ENCODE data around the gene ZNF775. TPM values are rescaled to one million over a fixed set of nuclear protein-coding genes. Genes with fewer than 3 reads are reported as not detected.

The ZNF775 gene
- total RNA-seq, 1 experiment from 2014 or later: 3.7 TPM

DNA sequence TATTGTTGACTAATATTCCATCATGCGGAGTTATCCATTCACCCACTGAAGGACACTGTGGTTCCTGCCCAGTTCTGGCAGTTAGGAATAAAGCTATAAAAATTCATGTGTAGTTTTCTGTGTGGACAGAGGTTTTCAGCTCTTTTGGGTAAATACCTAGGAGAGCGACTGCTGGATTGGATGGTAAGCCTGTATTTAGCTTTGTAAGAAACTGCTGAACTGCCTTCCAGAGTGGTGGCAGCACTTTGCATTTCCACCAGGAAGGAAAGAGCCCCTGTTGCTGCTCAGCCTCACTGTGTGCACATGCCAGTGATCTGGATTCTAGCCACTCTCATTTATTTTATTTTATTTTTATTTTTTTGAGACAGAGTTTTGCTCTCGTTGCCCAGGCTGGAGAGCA is 14.2 kb downstream of the ZNF775 start:
- no peak overlapping the region for H3K4me3 ChIP-seq (ENCODE audit: low read length)
- no TSS peak for BruUV-seq (replicated peaks)
- no peaks in the 10 kb centered on the region for H4K20me1 ChIP-seq (ENCODE audit: low read length)
- H3K79me2 ChIP-seq (ENCODE audit: low read length): no peaks in the 10 kb centered on the region
- H3K9ac ChIP-seq (ENCODE audit: low read length): no peak overlapping the region
- ATAC-seq (no peak), DNase-seq (no peak)
- no peaks in the 10 kb centered on the region for H3K9me2 ChIP-seq (replicated peaks; ENCODE audit: low read length)
- no peak for TF ChIP-seq EZH2phosphoT487 (IDR thresholded peaks at IDR 0.05; ENCODE audit: borderline replicate concordance, low read length)
- no peaks in the 10 kb centered on the region for H3K9me3 ChIP-seq (ENCODE audit: low read length)
- no peak overlapping the region for H2AFZ ChIP-seq (ENCODE audit: low read length)
- no peaks in the 10 kb centered on the region for H3K36me3 ChIP-seq (ENCODE audit: low read depth, low read length)
- ChIA-PET CTCF (no interaction called here), POLR2A (ENCODE audit: unreplicated experiment) (no interaction called here)
- no peak overlapping the region for H3K4me2 ChIP-seq (ENCODE audit: low read length)
- H3K4me1 ChIP-seq (ENCODE audit: insufficient read depth, low read length): peaks cover 9% of the 10 kb centered on the region
- H3K27me3 ChIP-seq (ENCODE audit: low read length): no peaks in the 10 kb centered on the region
- no peak overlapping the region for H3K27ac ChIP-seq (ENCODE audit: low read length)
- peaks cover 4% of the 10 kb centered on the region for H3F3A ChIP-seq (ENCODE audit: low read length, unreplicated experiment)
- intact Hi-C loops (cut with micrococcal nuclease): no loop called here

DNA sequence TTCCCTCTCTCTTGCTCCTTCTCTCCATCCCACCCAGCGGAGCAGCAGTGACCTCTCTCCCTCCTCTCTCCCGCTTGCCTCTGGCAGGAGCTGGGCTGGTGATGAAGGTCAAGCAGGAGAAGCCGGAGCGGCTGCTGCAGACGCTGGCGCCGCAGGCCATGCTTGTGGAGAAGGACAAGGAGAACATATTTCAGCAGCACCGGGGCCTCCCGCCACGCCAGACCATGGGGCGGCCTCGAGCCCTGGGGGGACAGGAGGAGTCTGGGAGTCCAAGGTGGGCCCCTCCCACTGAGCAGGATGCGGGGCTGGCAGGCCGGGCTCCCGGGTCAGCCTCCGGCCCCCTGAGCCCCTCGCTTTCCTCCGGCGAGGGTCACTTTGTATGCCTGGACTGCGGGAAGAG is 17.3 kb downstream of the ZNF775 start:
- CTCF ChIA-PET: no interaction called here
- Histone ChIP-seq H3K27me3 (ENCODE audit: low read length) (no peaks in the 10 kb centered on the region), H3K9me3 (ENCODE audit: low read length) (no peaks in the 10 kb centered on the region), H3K4me1 (ENCODE audit: insufficient read depth, low read length) (peaks cover 21% of the 10 kb centered on the region), H3K4me3 (ENCODE audit: low read length) (no peak overlapping the region), H3K4me2 (ENCODE audit: low read length) (no peak overlapping the region), H3K9me2 (replicated peaks; ENCODE audit: low read length) (no peaks in the 10 kb centered on the region), H3K9ac (ENCODE audit: low read length) (no peak overlapping the region), H2AFZ (ENCODE audit: low read length) (no peak overlapping the region), H3K27ac (ENCODE audit: low read length) (no peak overlapping the region), H3F3A (ENCODE audit: low read length, unreplicated experiment) (no peaks in the 10 kb centered on the region), H4K20me1 (ENCODE audit: low read length) (no peaks in the 10 kb centered on the region), H3K36me3 (ENCODE audit: low read depth, low read length) (no peaks in the 10 kb centered on the region), H3K79me2 (ENCODE audit: low read length) (no peaks in the 10 kb centered on the region)
- intact Hi-C loops (cut with micrococcal nuclease): no loop called here
- no peak for DNase-seq
- POLR2A ChIA-PET (ENCODE audit: unreplicated experiment): no interaction called here
- BruUV-seq (replicated peaks): no TSS peak
- TF ChIP-seq, protein P1, sequence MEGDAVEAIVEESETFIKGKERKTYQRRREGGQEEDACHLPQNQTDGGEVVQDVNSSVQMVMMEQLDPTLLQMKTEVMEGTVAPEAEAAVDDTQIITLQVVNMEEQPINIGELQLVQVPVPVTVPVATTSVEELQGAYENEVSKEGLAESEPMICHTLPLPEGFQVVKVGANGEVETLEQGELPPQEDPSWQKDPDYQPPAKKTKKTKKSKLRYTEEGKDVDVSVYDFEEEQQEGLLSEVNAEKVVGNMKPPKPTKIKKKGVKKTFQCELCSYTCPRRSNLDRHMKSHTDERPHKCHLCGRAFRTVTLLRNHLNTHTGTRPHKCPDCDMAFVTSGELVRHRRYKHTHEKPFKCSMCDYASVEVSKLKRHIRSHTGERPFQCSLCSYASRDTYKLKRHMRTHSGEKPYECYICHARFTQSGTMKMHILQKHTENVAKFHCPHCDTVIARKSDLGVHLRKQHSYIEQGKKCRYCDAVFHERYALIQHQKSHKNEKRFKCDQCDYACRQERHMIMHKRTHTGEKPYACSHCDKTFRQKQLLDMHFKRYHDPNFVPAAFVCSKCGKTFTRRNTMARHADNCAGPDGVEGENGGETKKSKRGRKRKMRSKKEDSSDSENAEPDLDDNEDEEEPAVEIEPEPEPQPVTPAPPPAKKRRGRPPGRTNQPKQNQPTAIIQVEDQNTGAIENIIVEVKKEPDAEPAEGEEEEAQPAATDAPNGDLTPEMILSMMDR (conservative IDR thresholded peaks at IDR 0.05; ENCODE audit: low read depth, low read length): no peak
- TF ChIP-seq EZH2 (IDR thresholded peaks at IDR 0.05; ENCODE audit: low read length, unreplicated experiment) (no peak), EZH2phosphoT487 (IDR thresholded peaks at IDR 0.05; ENCODE audit: borderline replicate concordance, low read length) (no peak)
- ATAC-seq: no peak

DNA sequence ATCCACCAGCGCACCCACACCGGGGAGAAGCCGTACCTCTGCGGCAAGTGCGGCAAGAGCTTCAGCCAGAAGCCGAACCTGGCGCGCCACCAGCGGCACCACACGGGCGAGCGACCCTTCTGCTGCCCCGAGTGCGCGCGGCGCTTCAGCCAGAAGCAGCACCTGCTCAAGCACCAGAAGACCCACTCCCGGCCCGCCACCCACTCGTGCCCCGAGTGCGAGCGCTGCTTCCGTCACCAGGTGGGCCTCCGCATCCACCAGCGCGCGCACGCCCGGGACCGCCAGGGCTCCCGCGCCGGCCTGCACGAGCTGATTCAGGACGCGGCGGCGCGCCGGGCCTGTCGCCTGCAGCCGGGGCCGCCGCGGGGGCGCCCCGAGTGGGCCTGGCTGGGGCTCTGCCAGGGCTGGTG is 17.7 kb downstream of the ZNF775 start:
- TF ChIP-seq EZH2phosphoT487 (IDR thresholded peaks at IDR 0.05; ENCODE audit: borderline replicate concordance, low read length) (no peak), EZH2 (IDR thresholded peaks at IDR 0.05; ENCODE audit: low read length, unreplicated experiment) (no peak)
- TF ChIP-seq, protein P1 (conservative IDR thresholded peaks at IDR 0.05; ENCODE audit: low read depth, low read length): no peak
- Histone ChIP-seq H3K9ac (ENCODE audit: low read length) (no peak overlapping the region), H3K79me2 (ENCODE audit: low read length) (no peaks in the 10 kb centered on the region), H4K20me1 (ENCODE audit: low read length) (no peaks in the 10 kb centered on the region), H2AFZ (ENCODE audit: low read length) (no peak overlapping the region), H3K27me3 (ENCODE audit: low read length) (no peaks in the 10 kb centered on the region), H3K9me3 (ENCODE audit: low read length) (no peaks in the 10 kb centered on the region), H3F3A (ENCODE audit: low read length, unreplicated experiment) (no peaks in the 10 kb centered on the region), H3K4me2 (ENCODE audit: low read length) (no peak overlapping the region), H3K4me3 (ENCODE audit: low read length) (no peak overlapping the region), H3K36me3 (ENCODE audit: low read depth, low read length) (no peaks in the 10 kb centered on the region), H3K27ac (ENCODE audit: low read length) (no peak overlapping the region), H3K9me2 (replicated peaks; ENCODE audit: low read length) (no peaks in the 10 kb centered on the region), H3K4me1 (ENCODE audit: insufficient read depth, low read length) (peaks cover 21% of the 10 kb centered on the region)
- intact Hi-C loops (cut with micrococcal nuclease): no loop called here
- no peak for DNase-seq
- no peak for ATAC-seq
- no TSS peak for BruUV-seq (replicated peaks)
- CTCF ChIA-PET: no interaction called here
- POLR2A ChIA-PET (ENCODE audit: unreplicated experiment): no interaction called here
